SJSA1 (cell line): ENCODE measurements around the gene NPIPA5. TPM values are rescaled to one million over a fixed set of nuclear protein-coding genes. Genes with fewer than 3 reads are reported as not detected.
"Not testable (repeated sequence)": the region's sequence is repeated elsewhere in the genome, so short reads cannot be mapped to it uniquely, and the experiment has no call there.

ENCODE experiments used
- DNase-seq, 2 experiments: peaks; one replicate each; pipeline ENCODE4 v3.0.0-alpha.2; 2015 to 2020; ENCODE audit warnings: low spot score in 2 of 2, low read depth in 1 of 2
- H3K27ac ChIP-seq: fragments of 250-450 bp; sonication (Bioruptor Pico); 2 replicates; pipeline ENCODE4 v1.5.1; 2020; ENCODE audit warnings: mild to moderate bottlenecking, moderate library complexity
- H3K27me3 ChIP-seq: fragments of 250-450 bp; sonication (Bioruptor Pico); replicated peaks from 2 replicates; pipeline ENCODE4 v1.5.1; 2020; ENCODE audit warnings: mild to moderate bottlenecking, moderate library complexity
- H3K36me3 ChIP-seq: fragments of 250-450 bp; sonication (Bioruptor Pico); 2 replicates; pipeline ENCODE4 v1.5.1; 2020; ENCODE audit warnings: mild to moderate bottlenecking
- H3K4me1 ChIP-seq: fragments of 250-450 bp; sonication (Bioruptor Pico); replicated peaks from 2 replicates; pipeline ENCODE4 v1.6.1; 2021; ENCODE audit warnings: mild to moderate bottlenecking
- H3K4me3 ChIP-seq: fragments of 250-450 bp; sonication (Bioruptor Pico); 2 replicates; pipeline ENCODE4 v1.5.1; 2020; ENCODE audit warnings: mild to moderate bottlenecking
- H3K9me3 ChIP-seq: fragments of 250-450 bp; sonication (Bioruptor Pico); replicated peaks from 2 replicates; pipeline ENCODE4 v1.5.1; 2020; ENCODE audit warnings: mild to moderate bottlenecking
- total RNA-seq: library from RNA; depleted of rRNA; stranded (reverse); fragments of >200 nt; shearing (Covaris generic); gene quantifications from 2 replicates; pipeline ENCODE4 v1.2.3, GENCODE V29; 2014; rRNA removed

The NPIPA5 gene
- 3.2 and 15.1 TPM in 2 replicates for total RNA-seq

- not testable (repeated sequence) for H3K36me3 ChIP-seq, H3K27me3 ChIP-seq, H3K27ac ChIP-seq, DNase-seq, H3K4me1 ChIP-seq, H3K4me3 ChIP-seq, H3K9me3 ChIP-seq
These were observed at the start of gene NPIPA5 for GRCh38 chr16:15378194-15378593. Gene NPIPA5, minus strand, starts transcription at chr16:15378294. Its CDS starts 0 bp downstream, at chr16:15378294.

GRCh38 chr16:15427648-15428239, 49.6 kb upstream of the NPIPA5 start:
- Histone ChIP-seq H3K27me3 (no peaks in the 10 kb centered on the region), H3K27ac (no peak overlapping the region), H3K4me3 (no peak overlapping the region), H3K36me3 (no peaks in the 10 kb centered on the region), H3K4me1 (peaks cover 11% of the 10 kb centered on the region; the same call in 1 of the 2 replicates), H3K9me3 (no peaks in the 10 kb centered on the region)
- DNase-seq = peak; percentile 61 to 67

- peaks cover 11% of the 10 kb centered on the region; the same call in 1 of the 2 replicates for H3K4me1 ChIP-seq
- H3K27ac ChIP-seq = no peak overlapping the region
- no peaks in the 10 kb centered on the region for H3K9me3 ChIP-seq
- no peaks in the 10 kb centered on the region for H3K36me3 ChIP-seq
- no peak for DNase-seq
- H3K4me3 ChIP-seq = no peak overlapping the region
- no peaks in the 10 kb centered on the region for H3K27me3 ChIP-seq
These were observed 48.7 kb upstream of the NPIPA5 start for GRCh38 chr16:15426796-15427195.

GRCh38 chr16:15425861-15426260, 47.8 kb upstream of the NPIPA5 start:
- no peaks in the 10 kb centered on the region for H3K9me3 ChIP-seq
- no peak overlapping the region for H3K4me3 ChIP-seq
- H3K4me1 ChIP-seq = peaks cover 11% of the 10 kb centered on the region; the same call in 1 of the 2 replicates
- H3K36me3 ChIP-seq = no peaks in the 10 kb centered on the region
- DNase-seq = peak in 1 of 2 experiments; percentile 5
- H3K27ac ChIP-seq = no peak overlapping the region
- no peaks in the 10 kb centered on the region for H3K27me3 ChIP-seq

GRCh38 chr16:15422222-15422621, 44.1 kb upstream of the NPIPA5 start:
- no peaks in the 10 kb centered on the region for H3K36me3 ChIP-seq
- H3K4me3 ChIP-seq = no peak overlapping the region
- peaks cover 7% of the 10 kb centered on the region; the same call in 1 of the 2 replicates for H3K4me1 ChIP-seq
- no peak for DNase-seq
- no peaks in the 10 kb centered on the region for H3K9me3 ChIP-seq
- no peaks in the 10 kb centered on the region for H3K27me3 ChIP-seq
- no peak overlapping the region for H3K27ac ChIP-seq

GRCh38 chr16:15421696-15422095, 43.6 kb upstream of the NPIPA5 start:
- H3K27me3 ChIP-seq, H3K4me3 ChIP-seq, H3K27ac ChIP-seq, H3K4me1 ChIP-seq, H3K9me3 ChIP-seq, H3K36me3 ChIP-seq, DNase-seq: not testable (repeated sequence)

GRCh38 chr16:15418206-15418605, 40.1 kb upstream of the NPIPA5 start:
- no peaks in the 10 kb centered on the region for H3K27me3 ChIP-seq
- H3K27ac ChIP-seq = no peak overlapping the region
- no peaks in the 10 kb centered on the region for H3K4me1 ChIP-seq
- no peak for DNase-seq
- no peaks in the 10 kb centered on the region for H3K9me3 ChIP-seq
- no peak overlapping the region for H3K4me3 ChIP-seq
- no peaks in the 10 kb centered on the region for H3K36me3 ChIP-seq

- Histone ChIP-seq H3K4me1 (no peaks in the 10 kb centered on the region), H3K4me3 (no peak overlapping the region), H3K36me3 (no peaks in the 10 kb centered on the region), H3K9me3 (no peaks in the 10 kb centered on the region), H3K27ac (no peak overlapping the region), H3K27me3 (no peaks in the 10 kb centered on the region)
- no peak for DNase-seq
These were observed 39.1 kb upstream of the NPIPA5 start for GRCh38 chr16:15417197-15417596.

- no peak overlapping the region for H3K4me3 ChIP-seq
- no peaks in the 10 kb centered on the region for H3K9me3 ChIP-seq
- H3K4me1 ChIP-seq = no peaks in the 10 kb centered on the region
- no peaks in the 10 kb centered on the region for H3K36me3 ChIP-seq
- H3K27me3 ChIP-seq = no peaks in the 10 kb centered on the region
- peak in 1 of 2 experiments; percentile 16 for DNase-seq
- no peak overlapping the region for H3K27ac ChIP-seq
These were observed 37.5 kb upstream of the NPIPA5 start for GRCh38 chr16:15415511-15415985.

GRCh38 chr16:15409476-15409875, 31.4 kb upstream of the NPIPA5 start:
- H3K27ac ChIP-seq = not testable (repeated sequence)

GRCh38 chr16:15407756-15408155, 29.7 kb upstream of the NPIPA5 start:
- H3K4me3 ChIP-seq, H3K27me3 ChIP-seq, H3K36me3 ChIP-seq, H3K4me1 ChIP-seq, H3K9me3 ChIP-seq, DNase-seq, H3K27ac ChIP-seq: not testable (repeated sequence)

More at GRCh38 chr16:15409476-15409875, 31.4 kb upstream of the NPIPA5 start:
- not testable (repeated sequence) for H3K36me3 ChIP-seq, DNase-seq, H3K9me3 ChIP-seq, H3K27me3 ChIP-seq, H3K4me1 ChIP-seq, H3K4me3 ChIP-seq

GRCh38 chr16:15404792-15405191, 26.7 kb upstream of the NPIPA5 start:
- H3K36me3 ChIP-seq = no peaks in the 10 kb centered on the region
- no peaks in the 10 kb centered on the region for H3K27me3 ChIP-seq
- H3K27ac ChIP-seq = no peak overlapping the region
- DNase-seq = no peak
- H3K4me1 ChIP-seq = no peaks in the 10 kb centered on the region
- H3K9me3 ChIP-seq = no peaks in the 10 kb centered on the region
- H3K4me3 ChIP-seq = no peak overlapping the region

- not testable (repeated sequence) for DNase-seq
These were observed 26.0 kb upstream of the NPIPA5 start for GRCh38 chr16:15404091-15404490.

GRCh38 chr16:15403392-15403995, 25.4 kb upstream of the NPIPA5 start:
- Histone ChIP-seq H3K4me3 (no peak overlapping the region), H3K27me3 (no peaks in the 10 kb centered on the region), H3K4me1 (no peaks in the 10 kb centered on the region), H3K36me3 (no peaks in the 10 kb centered on the region), H3K9me3 (no peaks in the 10 kb centered on the region), H3K27ac (no peak overlapping the region)
- no peak for DNase-seq

More at GRCh38 chr16:15404091-15404490, 26.0 kb upstream of the NPIPA5 start:
- not testable (repeated sequence) for H3K27ac ChIP-seq, H3K4me3 ChIP-seq, H3K9me3 ChIP-seq, H3K27me3 ChIP-seq, H3K36me3 ChIP-seq, H3K4me1 ChIP-seq
